AG10803 (cell line): ENCODE measurements around the gene ZSCAN10.
A peak's percentile ranks its signal among the peaks of the same experiment; 100 is the strongest.

Experiments
- DNase-seq: peaks from one replicate; pipeline ENCODE4 v3.0.0; 2010; ENCODE audit warnings: low read depth
- H3K4me3 ChIP-seq: 2 replicates; pipeline ENCODE4 v1.5.1; 2011; ENCODE audit warnings: mild to moderate bottlenecking, low read length, control low read depth
- TF ChIP-seq, protein P1 (sequence below): conservative IDR thresholded peaks from 2 replicates; pipeline ENCODE4 v1.5.1; 2011; ENCODE audit warnings: mild to moderate bottlenecking, low read length, control low read depth, inconsistent platforms

ZSCAN10 gene

GRCh38 chr16:3115003-3115402 lies 15.9 kb upstream of the ZSCAN10 start:
- DNase-seq, result no peak
- TF ChIP-seq, protein P1, sequence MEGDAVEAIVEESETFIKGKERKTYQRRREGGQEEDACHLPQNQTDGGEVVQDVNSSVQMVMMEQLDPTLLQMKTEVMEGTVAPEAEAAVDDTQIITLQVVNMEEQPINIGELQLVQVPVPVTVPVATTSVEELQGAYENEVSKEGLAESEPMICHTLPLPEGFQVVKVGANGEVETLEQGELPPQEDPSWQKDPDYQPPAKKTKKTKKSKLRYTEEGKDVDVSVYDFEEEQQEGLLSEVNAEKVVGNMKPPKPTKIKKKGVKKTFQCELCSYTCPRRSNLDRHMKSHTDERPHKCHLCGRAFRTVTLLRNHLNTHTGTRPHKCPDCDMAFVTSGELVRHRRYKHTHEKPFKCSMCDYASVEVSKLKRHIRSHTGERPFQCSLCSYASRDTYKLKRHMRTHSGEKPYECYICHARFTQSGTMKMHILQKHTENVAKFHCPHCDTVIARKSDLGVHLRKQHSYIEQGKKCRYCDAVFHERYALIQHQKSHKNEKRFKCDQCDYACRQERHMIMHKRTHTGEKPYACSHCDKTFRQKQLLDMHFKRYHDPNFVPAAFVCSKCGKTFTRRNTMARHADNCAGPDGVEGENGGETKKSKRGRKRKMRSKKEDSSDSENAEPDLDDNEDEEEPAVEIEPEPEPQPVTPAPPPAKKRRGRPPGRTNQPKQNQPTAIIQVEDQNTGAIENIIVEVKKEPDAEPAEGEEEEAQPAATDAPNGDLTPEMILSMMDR, result no peak
- no peak overlapping the region for H3K4me3 ChIP-seq

- no peak for DNase-seq
Observed at GRCh38 chr16:3113765-3114479, 14.8 kb upstream of the ZSCAN10 start.

DNA sequence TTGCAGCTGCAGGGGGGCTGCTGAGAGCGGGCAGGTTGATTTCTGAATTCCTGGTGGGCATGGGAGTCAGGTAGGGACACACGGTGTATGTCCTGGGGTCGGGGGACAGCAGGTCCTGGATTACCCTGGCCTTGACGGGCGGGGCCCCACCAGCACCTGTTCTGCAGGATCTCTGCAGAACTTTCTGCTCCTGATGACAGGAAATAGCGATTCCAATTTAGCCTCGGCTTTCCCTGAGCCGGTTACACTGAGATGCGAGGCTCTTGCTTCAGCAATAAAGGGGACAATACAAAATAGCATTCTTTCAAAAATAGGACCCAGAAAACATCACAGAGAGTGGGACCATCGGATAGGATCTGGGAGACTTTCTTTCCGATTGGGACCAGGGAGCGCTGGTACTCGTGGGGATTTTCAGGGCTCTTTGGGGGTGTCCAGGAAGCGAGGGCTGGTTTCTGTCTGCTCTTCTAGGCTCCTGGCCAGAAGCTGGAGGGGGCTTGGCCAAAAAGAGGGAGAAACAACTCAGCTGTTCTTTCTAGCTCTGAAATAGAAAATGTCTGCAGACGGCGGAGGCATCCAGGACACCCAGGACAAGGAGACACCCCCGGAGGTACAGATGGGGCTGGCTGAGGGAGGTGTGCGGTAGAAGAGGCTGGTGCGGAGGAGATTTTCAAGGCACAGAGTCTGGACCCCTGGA lies 13.9 kb upstream of the ZSCAN10 start:
- no peak for DNase-seq
- TF ChIP-seq, protein P1, result no peak
- peak overlapping the region; percentile 94 for H3K4me3 ChIP-seq

More at GRCh38 chr16:3113765-3114479, 14.8 kb upstream of the ZSCAN10 start:
- TF ChIP-seq, protein P1, result no peak
- H3K4me3 ChIP-seq, result peak overlapping the region; percentile 94

DNA sequence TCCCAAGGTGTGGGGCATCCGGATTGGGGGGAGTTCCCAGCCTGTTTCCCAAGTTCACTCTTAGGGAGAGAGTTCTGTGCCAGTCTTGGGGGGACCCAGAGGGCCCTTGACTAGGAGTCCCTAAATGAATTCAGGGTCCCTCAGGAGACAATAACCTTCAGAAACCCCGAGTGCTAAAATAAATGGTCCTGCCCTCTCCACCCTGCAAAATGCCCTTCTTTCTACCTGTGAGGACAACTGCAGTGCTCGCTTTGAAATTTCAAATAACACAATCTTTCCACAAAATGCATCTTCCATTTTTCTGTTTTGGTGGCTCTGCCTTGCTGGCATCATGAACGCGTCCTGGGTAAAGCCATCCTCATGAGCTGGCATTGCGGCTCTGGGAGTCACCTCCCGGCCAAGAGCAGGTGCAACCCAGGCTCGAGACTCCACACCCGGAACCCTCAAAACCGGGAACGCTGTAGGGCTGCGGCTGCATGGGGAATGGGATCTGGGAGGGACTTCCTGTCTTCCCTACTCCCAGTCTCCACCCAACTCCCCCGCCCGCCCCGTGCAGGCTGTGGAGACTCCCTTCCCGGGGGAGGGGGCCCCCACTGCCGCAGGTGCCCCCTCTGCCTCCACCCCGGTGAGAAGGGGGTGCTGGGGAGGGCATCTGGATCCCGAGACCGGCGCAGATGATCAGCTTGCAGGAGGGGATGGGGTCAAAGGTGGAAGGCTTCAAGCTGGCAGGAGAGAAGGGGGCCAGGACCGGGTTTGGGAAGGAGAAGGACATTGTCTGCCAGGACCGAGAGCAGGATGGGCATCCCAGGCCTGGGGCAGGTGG lies 13.2 kb upstream of the ZSCAN10 start, which contains the start of gene ZNF205:
Gene ZNF205 (plus strand): TSS at position 529 of the 823 bp plus-strand sequence. CDS start 845 bp downstream, outside the sequence.
- peak; percentile 67 for DNase-seq
- peak within 1 kb of the TSS; percentile 94 for H3K4me3 ChIP-seq
- TF ChIP-seq, protein P1, result no peak

DNA sequence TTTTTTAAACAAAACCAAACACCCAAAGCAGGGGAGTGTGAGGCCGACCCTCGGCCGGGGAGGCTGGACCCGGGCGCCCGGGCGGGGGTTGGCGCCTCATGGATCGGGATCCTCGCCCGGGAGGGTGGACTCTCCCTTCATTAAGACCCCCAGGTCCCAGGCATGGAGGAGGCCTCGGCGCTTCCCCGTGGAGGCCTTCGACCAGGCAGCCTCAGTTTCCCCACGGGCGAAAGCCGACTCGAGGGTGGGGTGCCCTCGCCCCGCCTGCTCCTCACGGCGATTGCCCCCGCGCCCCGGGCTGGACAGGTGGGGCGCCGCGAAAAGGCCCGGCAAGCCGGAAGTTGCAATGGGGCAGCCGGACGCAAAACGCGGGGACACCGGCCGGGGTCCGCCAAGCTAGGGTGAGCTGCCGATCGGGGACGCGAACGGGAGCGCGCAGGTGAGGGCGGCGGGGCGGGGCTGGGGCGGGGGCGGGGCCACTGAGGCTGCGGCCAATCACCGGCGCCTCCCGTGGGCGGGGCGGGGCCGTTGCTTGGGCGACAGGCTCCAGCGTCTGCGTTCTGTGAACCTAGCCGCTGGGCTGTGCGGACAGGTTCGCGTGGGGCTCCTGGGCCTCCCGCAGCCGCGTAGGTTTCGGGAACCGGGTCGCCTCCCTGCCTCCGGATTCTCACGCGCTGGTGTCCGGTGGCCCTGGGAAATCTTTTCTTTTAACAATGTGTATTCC lies 7.3 kb upstream of the ZSCAN10 start:
- peak; percentile 80 for DNase-seq
- TF ChIP-seq, protein P1, result no peak
- H3K4me3 ChIP-seq, result peak overlapping the region; percentile 70

DNA sequence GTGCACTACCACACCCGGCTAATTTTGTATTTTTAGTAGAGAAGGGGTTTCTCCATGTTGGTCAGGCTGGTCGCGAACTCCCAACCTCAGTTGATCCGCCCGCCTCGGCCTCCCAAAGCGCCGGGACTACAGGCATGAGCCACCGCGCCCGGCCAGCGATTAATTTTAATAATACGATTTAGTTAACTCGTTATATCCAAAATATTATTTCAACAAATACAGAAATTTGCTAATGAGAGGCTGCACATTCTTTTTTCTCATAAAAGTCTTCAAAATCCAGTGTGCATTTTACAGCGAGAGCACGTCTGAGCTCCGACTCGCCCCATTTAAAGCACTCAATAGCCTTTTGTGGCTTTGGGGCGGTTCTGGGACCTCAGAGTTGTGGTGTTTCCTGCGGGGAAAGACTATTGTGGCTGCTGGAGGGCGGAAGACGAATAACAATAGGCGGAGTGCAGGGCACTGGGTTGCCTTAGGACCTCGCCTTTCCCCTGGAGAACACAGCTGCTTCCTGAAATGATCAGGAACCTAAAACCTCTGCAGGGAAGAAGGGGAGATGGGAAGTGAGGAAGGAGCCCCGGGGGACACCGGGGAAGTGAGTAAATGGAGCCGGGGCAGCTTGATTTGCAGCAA lies 2.9 kb upstream of the ZSCAN10 start:
- no peak overlapping the region for H3K4me3 ChIP-seq
- TF ChIP-seq, protein P1, result no peak
- no peak for DNase-seq
